HCT116 (cell line): ENCODE results near the gene PSORS1C2. TPM values are rescaled to one million over a fixed set of nuclear protein-coding genes. Genes with fewer than 3 reads are reported as not detected.

Source experiments
- ATAC-seq: fragments of 200-7000 bp; cut with Tn5 transposase; 2 replicates; pipeline ENCODE4 v1.9.1; 2020; ENCODE audit warnings: mild to moderate bottlenecking, moderate library complexity
- BruUV-seq: library from RNA; stranded (reverse); fragments of 400-500 nt; replicated peaks from 2 replicates; lab custom pipeline; 2021; lab: Mats Ljungman, UMichigan
- CTCF ChIA-PET: fragments of 300-600 bp; sonication (Branson Sonifier 250); formaldehyde crosslinking; loops from one replicate; lab custom pipeline; 2021; ENCODE audit warnings: antibody characterized with exemption; lab: Charles Lee
- POLR2A ChIA-PET: fragments of 300-600, 350-600 bp; sonication (Branson Sonifier 250); formaldehyde crosslinking; loops from one replicate; lab custom pipeline; 2021; ENCODE audit warnings: antibody characterized with exemption; lab: Charles Lee
- RAD21 ChIA-PET, 2 experiments: fragments of 300-600 bp; sonication (Branson Sonifier 250); formaldehyde crosslinking; loops; one replicate each; lab custom pipeline; 2023; ENCODE audit warnings: low total read pairs in 2 of 2; ENCODE audit not compliant: uncharacterized antibody in 2 of 2, unreplicated experiment in 2 of 2, low non-redundant PET in 1 of 2; lab: Charles Lee
- DNase-seq: peaks from one replicate; pipeline ENCODE4 v3.0.0-alpha.2; 2010; ENCODE audit warnings: low read depth, low spot score
- H2AFZ ChIP-seq: fragments of 200-600 bp; shearing (Covaris generic), sonication (generic); 2 replicates; pipeline ENCODE4 v1.6.1; 2017; ENCODE audit warnings: low read depth, mixed run types, mixed read lengths, antibody characterized with exemption, low read length; ENCODE audit not compliant: poor library complexity, severe bottlenecking
- H3K27ac ChIP-seq: 2 replicates; pipeline ENCODE4 v1.5.1; 2012; ENCODE audit warnings: low read depth, low read length
- H3K27me3 ChIP-seq: fragments of 200-600 bp; sonication (generic); 2 replicates; pipeline ENCODE4 v1.6.1; 2016; ENCODE audit warnings: mixed run types, low read length, mixed read lengths; ENCODE audit not compliant: insufficient read depth
- H3K36me3 ChIP-seq, 2 experiments: fragments of 200-500 bp in 1 of 2; fragments of 200-600 bp in 1 of 2; sonication (Bioruptor generic) in 1 of 2; sonication (generic) in 1 of 2; 2 replicates each; pipeline versions ENCODE4 v1.5.1 to v1.6.1; 2014 to 2016; ENCODE audit warnings: low read length in 2 of 2, inconsistent platforms in 1 of 2, mixed read lengths in 1 of 2, mixed run types in 1 of 2; ENCODE audit not compliant: insufficient read depth in 2 of 2, control insufficient read depth in 1 of 2
- H3K4me1 ChIP-seq, 2 experiments: fragments of 200-600 bp in 1 of 2; sonication (generic) in 1 of 2; 2 replicates each; pipeline versions ENCODE4 v1.5.1 to v1.6.1; 2012 to 2017; ENCODE audit warnings: low read length in 2 of 2, inconsistent platforms in 1 of 2, mild to moderate bottlenecking in 1 of 2, mixed read lengths in 1 of 2, mixed run types in 1 of 2, moderate library complexity in 1 of 2; ENCODE audit not compliant: insufficient read depth in 2 of 2, control insufficient read depth in 1 of 2
- H3K4me2 ChIP-seq: fragments of 200-600 bp; sonication (generic); 2 replicates; pipeline ENCODE4 v1.6.1; 2017; ENCODE audit warnings: mixed run types, low read length, mixed read lengths
- H3K4me3 ChIP-seq, 2 experiments: fragments of 200-600 bp in 1 of 2; sonication (generic) in 1 of 2; replicated peaks in 1 of 2; 2 replicates each; pipeline ENCODE4 v1.5.1; 2011 to 2016; ENCODE audit warnings: low read length in 2 of 2, control low read depth in 1 of 2, low read depth in 1 of 2, mild to moderate bottlenecking in 1 of 2, mixed read lengths in 1 of 2, mixed run types in 1 of 2
- H3K79me2 ChIP-seq: fragments of 200-600 bp; sonication (generic); 2 replicates; pipeline ENCODE4 v1.6.1; 2017; ENCODE audit warnings: mild to moderate bottlenecking, mixed run types, low read length, moderate library complexity, mixed read lengths; ENCODE audit not compliant: insufficient read depth
- H3K9ac ChIP-seq: fragments of 200-600 bp; sonication (generic); 2 replicates; pipeline ENCODE4 v1.6.1; 2016; ENCODE audit warnings: low read length, mixed read lengths
- H3K9me2 ChIP-seq: fragments of 200-600 bp; sonication (generic), shearing (Covaris generic); 2 replicates; pipeline ENCODE4 v1.6.1; 2017; ENCODE audit warnings: mixed run types, mild to moderate bottlenecking, moderate library complexity; ENCODE audit not compliant: insufficient read depth
- H3K9me3 ChIP-seq, 2 experiments: fragments of 200-500 bp in 1 of 2; fragments of 200-600 bp in 1 of 2; sonication (Bioruptor generic) in 1 of 2; sonication (generic) in 1 of 2; 2 replicates each; pipeline ENCODE4 v1.6.1; 2014 to 2017; ENCODE audit warnings: low read length in 2 of 2, mixed read lengths in 2 of 2, inconsistent platforms in 1 of 2, low read depth in 1 of 2, mild to moderate bottlenecking in 1 of 2, mixed run types in 1 of 2, moderate library complexity in 1 of 2; ENCODE audit not compliant: control insufficient read depth in 1 of 2, insufficient read depth in 1 of 2
- H4K20me1 ChIP-seq: fragments of 200-600 bp; sonication (generic), shearing (Covaris generic); 2 replicates; pipeline ENCODE4 v1.6.1; 2017; ENCODE audit warnings: mixed run types, mild to moderate bottlenecking, moderate library complexity; ENCODE audit not compliant: insufficient read depth
- CBX3 ChIP-seq: IDR thresholded peaks from 2 replicates; pipeline ENCODE4 v1.6.1; 2012; ENCODE audit warnings: low read depth
- CEBPB ChIP-seq: IDR thresholded peaks from 2 replicates; pipeline ENCODE4 v1.6.1; 2012; ENCODE audit warnings: low read depth
- EZH2phosphoT487 ChIP-seq: fragments of 200-600 bp; IDR thresholded peaks from 2 replicates; pipeline ENCODE4 v1.6.1; 2018; ENCODE audit warnings: antibody characterized with exemption, borderline replicate concordance
- FOSL1 ChIP-seq: IDR thresholded peaks from 2 replicates; pipeline ENCODE4 v1.6.1; 2012; ENCODE audit warnings: low read depth
- SIN3A ChIP-seq: IDR thresholded peaks from 2 replicates; pipeline ENCODE4 v1.6.1; 2012; ENCODE audit warnings: low read depth
- YY1 ChIP-seq: IDR thresholded peaks from 2 replicates; pipeline ENCODE4 v1.6.1; 2011; ENCODE audit warnings: low read length, low read depth, moderate library complexity, mild to moderate bottlenecking; ENCODE audit not compliant: insufficient replicate concordance; ENCODE audit errors: extremely low read depth
- ZFX ChIP-seq: fragments of 450-650 bp; IDR thresholded peaks from 2 replicates; pipeline ENCODE4 v1.6.1; 2017
- ZNF274 ChIP-seq: fragments of 200-500 bp; sonication (Bioruptor generic); IDR thresholded peaks from 2 replicates; pipeline ENCODE4 v1.6.1; 2014; ENCODE audit warnings: mild to moderate bottlenecking, low read depth, low read length, inconsistent platforms
- intact Hi-C: fragments of 100-400 bp; cut with micrococcal nuclease; formaldehyde crosslinking; loops from 2 replicates; pipeline ENCODE4 v1.10.0; 2022
- total RNA-seq: library from RNA; stranded (reverse); gene quantifications from one replicate; pipeline ENCODE4 v1.2.1, GENCODE V29; 2021; ENCODE audit not compliant: unreplicated experiment
- TF ChIP-seq, protein P1 (sequence below): IDR thresholded peaks from 2 replicates; pipeline ENCODE4 v1.6.1; 2011; ENCODE audit warnings: mild to moderate bottlenecking, low read length, moderate library complexity; ENCODE audit not compliant: insufficient replicate concordance; ENCODE audit errors: extremely low read depth
- TF ChIP-seq, protein P2 (sequence below): IDR thresholded peaks from 2 replicates; pipeline ENCODE4 v1.6.1; 2012
- TF ChIP-seq, protein P3 (sequence below), 3 experiments: fragments of 200-600 bp in 1 of 3; sonication (generic) in 1 of 3; IDR thresholded peaks in 2 of 3; conservative IDR thresholded peaks in 1 of 3; 2 replicates each; pipeline ENCODE4 v1.5.1; 2012 to 2017; ENCODE audit warnings: low read depth in 2 of 3, low read length in 2 of 3, antibody characterized with exemption in 1 of 3, borderline replicate concordance in 1 of 3, control low read depth in 1 of 3, mild to moderate bottlenecking in 1 of 3, mixed read lengths in 1 of 3, mixed run types in 1 of 3, moderate library complexity in 1 of 3; ENCODE audit not compliant: insufficient read depth in 1 of 3
- TF ChIP-seq, protein P4 (sequence below): IDR thresholded peaks from 2 replicates; pipeline ENCODE4 v1.6.1; 2012

The PSORS1C2 gene
- total RNA-seq, 1 experiment from 2014 or later: not detected

DNA sequence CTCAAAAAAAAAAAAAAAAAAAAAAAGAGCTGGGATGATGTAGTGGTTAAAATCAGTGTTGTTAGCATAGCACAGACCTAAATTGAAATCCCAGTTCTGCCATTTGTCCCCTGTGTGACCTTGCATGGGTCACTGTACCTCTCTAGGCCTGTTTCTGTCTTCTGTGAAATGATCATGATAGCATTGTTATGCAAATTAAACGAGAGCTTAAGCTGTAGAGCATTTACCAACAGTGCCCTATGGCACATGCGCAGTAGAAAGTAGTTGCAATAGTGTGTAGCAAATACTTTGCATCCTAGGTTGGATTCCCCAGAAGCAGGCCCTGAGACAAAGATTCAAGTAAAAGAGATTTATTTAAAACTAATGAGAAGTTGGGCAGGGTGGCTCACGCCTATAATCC, 7.3 kb downstream of the PSORS1C2 start:
- no peaks in the 10 kb centered on the region for H3K9me2 ChIP-seq
- no peak overlapping the region for H3K4me3 ChIP-seq
- intact Hi-C loops: no loop called here
- peaks cover 0 to 7% of the 10 kb centered on the region in 2 experiments; a peak in 2 of 4 replicates for H3K4me1 ChIP-seq
- DNase-seq (no peak), ATAC-seq (no peak)
- H3K27ac ChIP-seq: no peak overlapping the region
- TF ChIP-seq CEBPB (no peak), FOSL1 (no peak), SIN3A (no peak), YY1 (no peak)
- TF ChIP-seq, protein P1, sequence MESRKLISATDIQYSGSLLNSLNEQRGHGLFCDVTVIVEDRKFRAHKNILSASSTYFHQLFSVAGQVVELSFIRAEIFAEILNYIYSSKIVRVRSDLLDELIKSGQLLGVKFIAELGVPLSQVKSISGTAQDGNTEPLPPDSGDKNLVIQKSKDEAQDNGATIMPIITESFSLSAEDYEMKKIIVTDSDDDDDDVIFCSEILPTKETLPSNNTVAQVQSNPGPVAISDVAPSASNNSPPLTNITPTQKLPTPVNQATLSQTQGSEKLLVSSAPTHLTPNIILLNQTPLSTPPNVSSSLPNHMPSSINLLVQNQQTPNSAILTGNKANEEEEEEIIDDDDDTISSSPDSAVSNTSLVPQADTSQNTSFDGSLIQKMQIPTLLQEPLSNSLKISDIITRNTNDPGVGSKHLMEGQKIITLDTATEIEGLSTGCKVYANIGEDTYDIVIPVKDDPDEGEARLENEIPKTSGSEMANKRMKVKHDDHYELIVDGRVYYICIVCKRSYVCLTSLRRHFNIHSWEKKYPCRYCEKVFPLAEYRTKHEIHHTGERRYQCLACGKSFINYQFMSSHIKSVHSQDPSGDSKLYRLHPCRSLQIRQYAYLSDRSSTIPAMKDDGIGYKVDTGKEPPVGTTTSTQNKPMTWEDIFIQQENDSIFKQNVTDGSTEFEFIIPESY: no peak
- TF ChIP-seq, protein P2, sequence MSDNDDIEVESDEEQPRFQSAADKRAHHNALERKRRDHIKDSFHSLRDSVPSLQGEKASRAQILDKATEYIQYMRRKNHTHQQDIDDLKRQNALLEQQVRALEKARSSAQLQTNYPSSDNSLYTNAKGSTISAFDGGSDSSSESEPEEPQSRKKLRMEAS: no peak
- ChIA-PET POLR2A (no interaction called here), RAD21 (no interaction called here), CTCF (interaction anchor here (0.9 to 1.3 kb wide), 2 partner anchors 8 to 17 kb away, joined by 4 read pairs; partner anchors contain the start of gene PSORS1C1)
- no peak overlapping the region for H2AFZ ChIP-seq
- no peaks in the 10 kb centered on the region for H3K79me2 ChIP-seq
- no TSS peak for BruUV-seq
- H3K4me2 ChIP-seq: no peak overlapping the region
- no peak overlapping the region for H3K9ac ChIP-seq
- no peaks in the 10 kb centered on the region for H4K20me1 ChIP-seq
- no peaks in the 10 kb centered on the region for H3K27me3 ChIP-seq
- H3K36me3 ChIP-seq: no peaks in the 10 kb centered on the region
- H3K9me3 ChIP-seq: no peaks in the 10 kb centered on the region

DNA sequence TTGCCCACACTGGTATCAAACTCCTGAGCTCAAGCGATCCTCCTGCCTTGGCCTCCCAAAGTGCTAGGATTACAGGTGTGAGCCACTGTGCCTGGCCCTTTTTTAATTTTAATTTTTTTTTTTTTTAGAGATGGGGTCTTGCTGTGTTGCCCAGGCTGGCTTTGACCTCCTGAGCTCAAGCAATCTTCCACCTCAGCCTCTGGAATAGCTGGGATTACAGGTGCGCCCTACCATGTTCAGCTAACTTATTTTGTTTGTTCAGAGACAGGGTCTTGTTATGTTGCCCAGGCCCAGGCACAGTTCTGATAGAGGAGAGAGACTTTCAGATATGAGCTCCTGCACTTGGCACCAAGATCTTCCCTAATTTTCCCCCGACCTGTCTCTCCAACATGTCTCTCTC, 8.1 kb downstream of the PSORS1C2 start:
- Histone ChIP-seq H3K79me2 (no peaks in the 10 kb centered on the region), H3K4me3 (no peak overlapping the region), H3K36me3 (no peaks in the 10 kb centered on the region), H3K9me3 (no peaks in the 10 kb centered on the region), H3K27me3 (no peaks in the 10 kb centered on the region), H3K9ac (no peak overlapping the region), H4K20me1 (no peaks in the 10 kb centered on the region), H3K9me2 (no peaks in the 10 kb centered on the region), H2AFZ (no peak overlapping the region), H3K4me2 (no peak overlapping the region), H3K27ac (no peak overlapping the region), H3K4me1 (peaks cover 3 to 14% of the 10 kb centered on the region in 2 experiments)
- TF ChIP-seq, protein P3, sequence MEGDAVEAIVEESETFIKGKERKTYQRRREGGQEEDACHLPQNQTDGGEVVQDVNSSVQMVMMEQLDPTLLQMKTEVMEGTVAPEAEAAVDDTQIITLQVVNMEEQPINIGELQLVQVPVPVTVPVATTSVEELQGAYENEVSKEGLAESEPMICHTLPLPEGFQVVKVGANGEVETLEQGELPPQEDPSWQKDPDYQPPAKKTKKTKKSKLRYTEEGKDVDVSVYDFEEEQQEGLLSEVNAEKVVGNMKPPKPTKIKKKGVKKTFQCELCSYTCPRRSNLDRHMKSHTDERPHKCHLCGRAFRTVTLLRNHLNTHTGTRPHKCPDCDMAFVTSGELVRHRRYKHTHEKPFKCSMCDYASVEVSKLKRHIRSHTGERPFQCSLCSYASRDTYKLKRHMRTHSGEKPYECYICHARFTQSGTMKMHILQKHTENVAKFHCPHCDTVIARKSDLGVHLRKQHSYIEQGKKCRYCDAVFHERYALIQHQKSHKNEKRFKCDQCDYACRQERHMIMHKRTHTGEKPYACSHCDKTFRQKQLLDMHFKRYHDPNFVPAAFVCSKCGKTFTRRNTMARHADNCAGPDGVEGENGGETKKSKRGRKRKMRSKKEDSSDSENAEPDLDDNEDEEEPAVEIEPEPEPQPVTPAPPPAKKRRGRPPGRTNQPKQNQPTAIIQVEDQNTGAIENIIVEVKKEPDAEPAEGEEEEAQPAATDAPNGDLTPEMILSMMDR (IDR thresholded peaks at IDR 0.05 in 2 of 3, conservative IDR thresholded peaks at IDR 0.05 in 1 of 3; ENCODE audit: borderline replicate concordance in 1 of 3, insufficient read depth in 1 of 3, low read depth in 2 of 3, low read length in 2 of 3): no peak
- TF ChIP-seq CEBPB (no peak), ZFX (no peak), EZH2phosphoT487 (no peak), CBX3 (no peak), ZNF274 (no peak)
- TF ChIP-seq, protein P4, sequence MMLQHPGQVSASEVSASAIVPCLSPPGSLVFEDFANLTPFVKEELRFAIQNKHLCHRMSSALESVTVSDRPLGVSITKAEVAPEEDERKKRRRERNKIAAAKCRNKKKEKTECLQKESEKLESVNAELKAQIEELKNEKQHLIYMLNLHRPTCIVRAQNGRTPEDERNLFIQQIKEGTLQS: no peak
- intact Hi-C loops: no loop called here
- no peak for DNase-seq
- BruUV-seq: no TSS peak
- ChIA-PET CTCF (interaction anchor here (1.3 to 2.6 kb wide), 2 partner anchors 9 to 16 kb away, joined by 4 to 12 read pairs; partner anchors contain the start of gene PSORS1C1), POLR2A (no interaction called here), RAD21 (no interaction called here)
- ATAC-seq: no peak
